MM.1S (cell line): Measurements from ENCODE around the gene SYPL2.

ENCODE experiments used
- EZH2 ChIP-seq: fragments of 300-600 bp; sonication (generic); optimal IDR thresholded peaks from 2 replicates; pipeline ENCODE3; 2017; ENCODE audit warnings: low read depth, mild to moderate bottlenecking, antibody characterized with exemption, low read length, mixed read lengths
- EZH2phosphoT487 ChIP-seq: fragments of 300-600 bp; sonication (generic); IDR thresholded peaks from 2 replicates; pipeline ENCODE4 v1.6.1; 2018; ENCODE audit warnings: antibody characterized with exemption, low read length
- TF ChIP-seq, protein P1 (sequence below): fragments of 300-600 bp; sonication (generic); IDR thresholded peaks from 2 replicates; pipeline ENCODE4 v1.5.1; 2016; ENCODE audit warnings: antibody characterized with exemption, low read length, mixed read lengths

DNA sequence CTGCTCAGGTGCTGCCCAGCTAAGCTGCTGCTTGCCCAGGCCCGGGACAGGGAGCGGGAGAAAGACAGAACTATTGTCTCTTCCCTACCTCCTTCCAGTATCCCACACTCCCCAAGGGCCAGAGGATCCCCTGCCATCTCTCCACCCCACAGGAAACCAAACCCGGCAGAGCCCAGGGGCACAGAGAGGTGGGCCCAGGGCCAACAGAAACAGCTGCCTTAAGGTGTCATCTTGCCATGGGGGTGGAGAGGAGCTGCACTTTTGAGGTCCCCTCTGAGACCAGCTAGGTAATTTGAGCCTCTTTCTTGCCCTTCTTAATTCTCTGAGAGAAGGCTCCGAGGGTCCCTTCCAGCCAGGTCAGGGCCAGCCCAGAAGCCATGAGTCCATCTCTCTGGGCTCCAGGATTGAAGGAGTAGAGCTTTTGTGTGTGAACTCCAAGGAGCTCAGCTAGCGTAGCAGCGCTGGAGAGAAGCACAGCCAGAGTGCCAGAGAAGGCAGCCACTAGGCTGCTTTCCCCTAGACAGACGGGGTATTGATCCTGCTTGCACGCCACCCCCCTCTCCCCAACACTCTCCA, 63.6 kb downstream of the SYPL2 start:
- TF ChIP-seq, protein P1, sequence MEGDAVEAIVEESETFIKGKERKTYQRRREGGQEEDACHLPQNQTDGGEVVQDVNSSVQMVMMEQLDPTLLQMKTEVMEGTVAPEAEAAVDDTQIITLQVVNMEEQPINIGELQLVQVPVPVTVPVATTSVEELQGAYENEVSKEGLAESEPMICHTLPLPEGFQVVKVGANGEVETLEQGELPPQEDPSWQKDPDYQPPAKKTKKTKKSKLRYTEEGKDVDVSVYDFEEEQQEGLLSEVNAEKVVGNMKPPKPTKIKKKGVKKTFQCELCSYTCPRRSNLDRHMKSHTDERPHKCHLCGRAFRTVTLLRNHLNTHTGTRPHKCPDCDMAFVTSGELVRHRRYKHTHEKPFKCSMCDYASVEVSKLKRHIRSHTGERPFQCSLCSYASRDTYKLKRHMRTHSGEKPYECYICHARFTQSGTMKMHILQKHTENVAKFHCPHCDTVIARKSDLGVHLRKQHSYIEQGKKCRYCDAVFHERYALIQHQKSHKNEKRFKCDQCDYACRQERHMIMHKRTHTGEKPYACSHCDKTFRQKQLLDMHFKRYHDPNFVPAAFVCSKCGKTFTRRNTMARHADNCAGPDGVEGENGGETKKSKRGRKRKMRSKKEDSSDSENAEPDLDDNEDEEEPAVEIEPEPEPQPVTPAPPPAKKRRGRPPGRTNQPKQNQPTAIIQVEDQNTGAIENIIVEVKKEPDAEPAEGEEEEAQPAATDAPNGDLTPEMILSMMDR = no peak
- no peak for TF ChIP-seq EZH2
- no peak for TF ChIP-seq EZH2phosphoT487
